Epidermal melanocyte (primary cell): ENCODE measurements around the gene PECR.
"Not testable (repeated sequence)": the region's sequence is repeated elsewhere in the genome, so short reads cannot be mapped to it uniquely, and the experiment has no call there.

Source experiments
- DNase-seq: peaks from one replicate; pipeline ENCODE4 v3.0.0; 2011; ENCODE audit warnings: low spot score; ENCODE audit not compliant: insufficient read length

The PECR gene

GRCh38 chr2:216107320-216107719, 25.7 kb upstream of the PECR start:
- no peak for DNase-seq

- DNase-seq, result no peak
These were observed 23.1 kb upstream of the PECR start for GRCh38 chr2:216104691-216105090.

- no peak for DNase-seq
These were observed 21.6 kb upstream of the PECR start for GRCh38 chr2:216103213-216103612.

- no peak for DNase-seq
These were observed 19.5 kb upstream of the PECR start for GRCh38 chr2:216101109-216101508.

GRCh38 chr2:216098421-216099334, 17.1 kb upstream of the PECR start:
- no peak for DNase-seq

- no peak for DNase-seq
These were observed 13.1 kb upstream of the PECR start for GRCh38 chr2:216094701-216095100.

GRCh38 chr2:216092646-216093045, 11.0 kb upstream of the PECR start:
- DNase-seq, result no peak

GRCh38 chr2:216090369-216090786, 8.8 kb upstream of the PECR start:
- no peak for DNase-seq

GRCh38 chr2:216086207-216086893, 4.7 kb upstream of the PECR start:
- no peak for DNase-seq

GRCh38 chr2:216084547-216084946, 2.9 kb upstream of the PECR start:
- DNase-seq, result no peak

GRCh38 chr2:216083464-216084281, 2.1 kb upstream of the PECR start:
- DNase-seq, result no peak

- DNase-seq, result no peak
These were observed 1.2 kb upstream of the PECR start for GRCh38 chr2:216082805-216083204.

- DNase-seq, result no peak
These were observed 605 bp upstream of the PECR start for GRCh38 chr2:216082117-216082711.

GRCh38 chr2:216081012-216081411, 597 bp downstream of the PECR start:
- no peak for DNase-seq

GRCh38 chr2:216080048-216080447, 1.6 kb downstream of the PECR start:
- DNase-seq, result not testable (repeated sequence)

GRCh38 chr2:216078776-216079175, 2.8 kb downstream of the PECR start:
- DNase-seq, result no peak

GRCh38 chr2:216075510-216076485, 5.8 kb downstream of the PECR start:
- no peak for DNase-seq

GRCh38 chr2:216074794-216075193, 6.8 kb downstream of the PECR start:
- DNase-seq, result no peak

GRCh38 chr2:216074380-216074779, 7.2 kb downstream of the PECR start:
- DNase-seq, result no peak

GRCh38 chr2:216073773-216074172, 7.8 kb downstream of the PECR start:
- no peak for DNase-seq
